Esophagus muscularis mucosa (tissue), 4 donors: ENCODE data around the gene RPL28. TPM values are rescaled to one million over a fixed set of nuclear protein-coding genes. Genes with fewer than 3 reads are reported as not detected.
"Not testable (repeated sequence)": the region's sequence is repeated elsewhere in the genome, so short reads cannot be mapped to it uniquely, and the experiment has no call there.

Source experiments
- DNase-seq: peaks from one replicate; pipeline ENCODE4 v3.0.0-alpha.2; 2017; ENCODE audit errors: extremely low spot score
- H3K27ac ChIP-seq, 4 donors: fragments of 200-600 bp; sonication (generic); replicated peaks in 1 of 4; 1 replicate in 3 of 4; 2 replicates in 1 of 4; pipeline ENCODE4 v1.5.1; 2016 to 2019; ENCODE audit warnings: mild to moderate bottlenecking in 1 of 4
- H3K27me3 ChIP-seq, 4 donors: fragments of 200-600 bp; sonication (generic); one replicate each; pipeline versions ENCODE4 v1.5.1 to v1.6.0; 2016 to 2019
- H3K36me3 ChIP-seq, 4 donors: fragments of 200-600 bp; sonication (generic); one replicate each; pipeline ENCODE4 v1.5.1; 2016 to 2019
- H3K4me1 ChIP-seq, 4 donors: fragments of 200-600 bp; sonication (generic); one replicate each; pipeline ENCODE4 v1.5.1; 2016 to 2019
- H3K4me3 ChIP-seq, 4 donors: fragments of 200-600 bp; sonication (generic); 1 replicate in 2 of 4; 2 replicates in 2 of 4; pipeline ENCODE4 v1.5.1; 2016 to 2019; ENCODE audit warnings: mild to moderate bottlenecking in 4 of 4, moderate library complexity in 1 of 4
- H3K9me3 ChIP-seq, 4 donors: fragments of 200-600 bp; sonication (generic); 1 replicate in 3 of 4; 2 replicates in 1 of 4; pipeline ENCODE4 v1.5.1; 2016 to 2019
- CTCF ChIP-seq, 3 experiments: fragments of 200-600 bp in 2 of 3; fragments of 450-650 bp in 1 of 3; sonication (generic) in 2 of 3; IDR thresholded peaks; one replicate each; pipeline ENCODE4 v1.5.1; 2017 to 2019; ENCODE audit warnings: antibody characterized with exemption in 3 of 3, mild to moderate bottlenecking in 2 of 3, moderate library complexity in 1 of 3
- EP300 ChIP-seq: sonication (generic); formaldehyde crosslinking; IDR thresholded peaks from one replicate; pipeline ENCODE4 v1.6.1; 2017; ENCODE audit warnings: antibody characterized with exemption
- POLR2A ChIP-seq: fragments of 450-650 bp; IDR thresholded peaks from one replicate; pipeline ENCODE4 v1.6.1; 2017; ENCODE audit warnings: antibody characterized with exemption, moderate library complexity, mild to moderate bottlenecking, low read depth
- POLR2AphosphoS5 ChIP-seq, 2 donors: sonication (generic); formaldehyde crosslinking; IDR thresholded peaks; one replicate each; pipeline ENCODE4 v1.6.1; 2017; ENCODE audit warnings: antibody characterized with exemption in 2 of 2
- WGBS: methylation state at CpG from one replicate; pipeline ENCODE4 v1.1.5; 2018; 5-methylcytosine and 5-hydroxymethylcytosine counted together
- intact Hi-C: fragments of 100-400 bp; cut with DNase I; formaldehyde crosslinking; loops from one replicate; pipeline ENCODE4 v1.15.1; 2023
- total RNA-seq, 4 donors: library from RNA; depleted of rRNA; stranded (reverse); fragments of >200 nt; gene quantifications; one replicate each; pipeline versions ENCODE4 v1.1.0 to v1.2.1, GENCODE V29; 2016

Gene RPL28
- total RNA-seq, 4 donors from 2014 or later: 263 to 419 (median 369) TPM

- intact Hi-C loops: loop anchor here (10.0 kb wide), 2 partner anchors 114 to 274 kb away; partner anchors contain the start of gene TNNT1
- no peak overlapping the region for H3K27ac ChIP-seq
- 54% methylated on average over 5 of the region's 5 CpGs for WGBS
- no peak overlapping the region for H3K4me3 ChIP-seq
- TF ChIP-seq CTCF (IDR thresholded peaks at IDR 0.05): no peak
- TF ChIP-seq EP300: no peak
- TF ChIP-seq POLR2AphosphoS5 (IDR thresholded peaks at IDR 0.05): no peak
- no peak for TF ChIP-seq POLR2A
- H3K9me3 ChIP-seq: no peaks in the 10 kb centered on the region
- H3K4me1 ChIP-seq: no peaks in the 10 kb centered on the region
- H3K36me3 ChIP-seq: no peaks in the 10 kb centered on the region
- no peak for DNase-seq
- peaks cover 0 to 66% (median 0%) of the 10 kb centered on the region in 4 donors for H3K27me3 ChIP-seq
These were observed 33.4 kb downstream of the RPL28 start for GRCh38 chr19:55419103-55419502.

GRCh38 chr19:55419624-55420236 lies 34.0 kb downstream of the RPL28 start:
- TF ChIP-seq POLR2AphosphoS5 (IDR thresholded peaks at IDR 0.05): no peak
- TF ChIP-seq EP300: no peak
- TF ChIP-seq CTCF (IDR thresholded peaks at IDR 0.05): no peak
- no peak for TF ChIP-seq POLR2A
- H3K27me3 ChIP-seq: peaks cover 0 to 68% (median 0%) of the 10 kb centered on the region in 4 donors
- no peak for DNase-seq
- no peaks in the 10 kb centered on the region for H3K36me3 ChIP-seq
- H3K4me1 ChIP-seq: no peaks in the 10 kb centered on the region
- H3K4me3 ChIP-seq: no peak overlapping the region
- intact Hi-C loops: loop anchor here (10.0 kb wide), 2 partner anchors 115 to 275 kb away; partner anchors contain the start of gene TNNT1
- no peak overlapping the region for H3K27ac ChIP-seq
- H3K9me3 ChIP-seq: no peaks in the 10 kb centered on the region
- WGBS: 76% methylated on average over 4 of the region's 5 CpGs

GRCh38 chr19:55421281-55421680 lies 35.5 kb downstream of the RPL28 start:
- intact Hi-C loops, H3K4me1 ChIP-seq, H3K9me3 ChIP-seq, H3K4me3 ChIP-seq, H3K36me3 ChIP-seq, H3K27ac ChIP-seq, DNase-seq: not testable (repeated sequence)
- H3K27me3 ChIP-seq: peaks cover 0 to 68% (median 3%) of the 10 kb centered on the region in 4 donors
- whole genome bisulfite sequencing: 73% methylated on average over 4 of the region's 4 CpGs

GRCh38 chr19:55423225-55424005 lies 37.7 kb downstream of the RPL28 start:
- H3K4me3 ChIP-seq: no peak overlapping the region
- no peaks in the 10 kb centered on the region for H3K4me1 ChIP-seq
- TF ChIP-seq POLR2AphosphoS5 (IDR thresholded peaks at IDR 0.05) (no peak), CTCF (IDR thresholded peaks at IDR 0.05) (no peak), POLR2A (no peak), EP300 (no peak)
- DNase-seq: no peak
- intact Hi-C loops: no loop called here
- no peaks in the 10 kb centered on the region for H3K9me3 ChIP-seq
- H3K36me3 ChIP-seq: no peaks in the 10 kb centered on the region
- H3K27me3 ChIP-seq: peaks cover 0 to 80% (median 3%) of the 10 kb centered on the region in 4 donors
- no peak overlapping the region for H3K27ac ChIP-seq
- WGBS: 68% methylated on average over 13 of the region's 13 CpGs

- no peak overlapping the region for H3K4me3 ChIP-seq
- H3K4me1 ChIP-seq: no peaks in the 10 kb centered on the region
- no peak overlapping the region for H3K27ac ChIP-seq
- peaks cover 0 to 82% (median 8%) of the 10 kb centered on the region in 4 donors for H3K27me3 ChIP-seq
- no peak for DNase-seq
- no peaks in the 10 kb centered on the region for H3K36me3 ChIP-seq
- intact Hi-C loops: no loop called here
- WGBS: 70% methylated on average over 3 of the region's 3 CpGs
- no peaks in the 10 kb centered on the region for H3K9me3 ChIP-seq
- TF ChIP-seq EP300: no peak
These were observed 38.8 kb downstream of the RPL28 start for GRCh38 chr19:55424518-55424917.
